ENCODE measurements around the gene PACRGL. TPM values are rescaled to one million over a fixed set of nuclear protein-coding genes. Genes with fewer than 3 reads are reported as not detected.

PACRGL gene
- total and polyA plus RNA-seq, 9 of the 15 experiments (the other 6 are each of a cell fraction or from before 2014, with no cell fraction given) = 6.6 to 55.0 (median 27.5) TPM

DNA sequence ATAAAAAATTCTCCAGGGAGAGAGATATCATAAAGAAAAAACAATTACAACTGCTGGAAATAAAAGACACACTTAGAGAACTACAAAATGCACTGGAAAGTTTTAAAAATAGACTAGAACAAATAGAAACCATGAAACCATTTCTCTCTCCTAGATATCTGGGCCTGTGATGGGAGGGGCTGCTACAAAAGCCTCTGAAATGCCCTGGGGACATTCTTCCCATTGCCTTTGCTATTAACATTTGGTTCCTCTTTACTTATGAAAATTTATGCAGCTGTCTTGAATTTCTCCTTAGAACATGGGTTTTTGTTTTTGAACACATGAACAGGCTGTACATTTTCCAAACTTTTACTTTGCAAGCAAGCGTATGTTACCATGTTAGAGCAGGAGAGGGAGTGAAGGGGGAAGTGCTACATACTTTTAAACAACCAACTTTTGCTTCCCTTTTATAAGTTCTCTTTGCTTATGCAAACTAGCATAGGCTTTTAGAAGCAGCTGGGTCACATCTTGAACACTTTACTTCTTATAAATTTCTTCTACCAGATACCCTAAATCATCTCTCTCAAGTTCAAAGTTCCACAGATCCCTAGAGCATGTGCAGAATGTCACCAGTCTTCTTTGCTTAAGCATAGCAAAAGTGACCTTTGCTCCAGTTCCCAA lies 47.9 kb upstream of the PACRGL start:
- TF ChIP-seq ZZZ3 (IDR thresholded peaks at IDR 0.05) (no peak), SMARCE1 (IDR thresholded peaks at IDR 0.05) (no peak), PCBP2 (IDR thresholded peaks at IDR 0.05; ENCODE audit: low read depth, low read length, poor library complexity, severe bottlenecking) (no peak), ARNT (IDR thresholded peaks at IDR 0.05) (no peak)
- H3K4me2 ChIP-seq (ENCODE audit: insufficient read depth, low read length) = no peak overlapping the region
- H4K20me1 ChIP-seq (replicated peaks; ENCODE audit: control insufficient read depth, insufficient read depth, low read length) = no peaks in the 10 kb centered on the region
- no peak overlapping the region for H3K4me3 ChIP-seq
- ATAC-seq = no peak
- H2AFZ ChIP-seq (ENCODE audit: low read depth, low read length) = no peak overlapping the region
- H3K27ac ChIP-seq (ENCODE audit: extremely low read depth, low read depth, low read length) = no peak overlapping the region
- POLR2A ChIA-PET = no interaction called here
- H3K9me3 ChIP-seq (replicated peaks; ENCODE audit: control insufficient read depth, insufficient read depth, low read depth, low read length) = no peaks in the 10 kb centered on the region
- FAIRE-seq = no peak
- no peaks in the 10 kb centered on the region for H3K4me1 ChIP-seq (replicated peaks in 1 of 2; ENCODE audit: control insufficient read depth in 2 of 2, insufficient read depth in 2 of 2, low read length in 2 of 2)
- WGBS (ENCODE audit: insufficient coverage, low coverage, missing lambda C conversion rate) = 0% methylated on average over 1 of the region's 1 CpG
- no peaks in the 10 kb centered on the region for H3K27me3 ChIP-seq (ENCODE audit: control insufficient read depth in 2 of 2, insufficient read depth in 2 of 2, low read length in 2 of 2)
- intact Hi-C loops (cut with micrococcal nuclease) (no loop called here), in situ Hi-C loops (cut with MboI) (loop anchor here (10.0 kb wide), 1 partner anchor 88 kb away; no protein-coding TSS in a partner anchor)
- H3K79me2 ChIP-seq (ENCODE audit: control insufficient read depth, insufficient read depth, low read length) = no peaks in the 10 kb centered on the region
- no peaks in the 10 kb centered on the region for H3K36me3 ChIP-seq (ENCODE audit: control insufficient read depth, insufficient read depth, low read length)
- H3K9me1 ChIP-seq (ENCODE audit: control insufficient read depth, insufficient read depth, low read length) = no peaks in the 10 kb centered on the region
- BruUV-seq (replicated peaks) = no TSS peak
- no peak for DNase-seq (ENCODE audit: extremely low read depth in 1 of 4, low spot score in 3 of 4)
- no peak overlapping the region for H3K9ac ChIP-seq (ENCODE audit: insufficient read depth in 1 of 2, low read depth in 2 of 2, low read length in 2 of 2)
- CTCF ChIA-PET (ENCODE audit: low intra/inter-chr PET ratio) = no interaction called here

DNA sequence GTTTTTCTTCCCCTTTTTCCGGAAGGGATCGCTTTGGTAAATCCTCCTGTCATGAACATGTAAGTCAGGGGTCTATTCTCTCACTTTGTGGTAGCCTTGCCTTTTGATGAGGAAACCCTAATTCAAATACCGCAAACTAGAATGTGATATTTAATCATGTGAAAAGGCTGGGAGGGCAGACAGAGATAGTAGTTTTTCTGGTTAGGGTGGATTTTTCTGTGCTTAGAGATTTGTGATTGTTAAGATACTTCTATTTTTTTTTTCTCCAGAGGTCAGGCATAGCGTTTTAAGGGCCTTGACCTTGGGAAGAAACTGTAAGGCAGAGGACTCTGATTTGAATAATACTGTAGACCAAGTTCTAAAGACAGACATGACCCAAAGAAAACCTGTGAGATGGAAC lies 41.8 kb upstream of the PACRGL start:
- ChIA-PET CTCF (ENCODE audit: low intra/inter-chr PET ratio) (no interaction called here), POLR2A (no interaction called here)
- no peak for DNase-seq (ENCODE audit: extremely low read depth in 1 of 4, low spot score in 3 of 4)
- Histone ChIP-seq H2AFZ (ENCODE audit: low read depth, low read length) (no peak overlapping the region), H3K9me1 (ENCODE audit: control insufficient read depth, insufficient read depth, low read length) (no peaks in the 10 kb centered on the region), H3K27ac (ENCODE audit: extremely low read depth, low read depth, low read length) (no peak overlapping the region), H3K9ac (ENCODE audit: insufficient read depth in 1 of 2, low read depth in 2 of 2, low read length in 2 of 2) (no peak overlapping the region), H4K20me1 (replicated peaks; ENCODE audit: control insufficient read depth, insufficient read depth, low read length) (no peaks in the 10 kb centered on the region), H3K4me3 (no peak overlapping the region), H3K9me3 (replicated peaks; ENCODE audit: control insufficient read depth, insufficient read depth, low read depth, low read length) (no peaks in the 10 kb centered on the region), H3K27me3 (ENCODE audit: control insufficient read depth in 2 of 2, insufficient read depth in 2 of 2, low read length in 2 of 2) (no peaks in the 10 kb centered on the region), H3K4me2 (ENCODE audit: insufficient read depth, low read length) (no peak overlapping the region), H3K79me2 (ENCODE audit: control insufficient read depth, insufficient read depth, low read length) (no peaks in the 10 kb centered on the region), H3K4me1 (replicated peaks in 1 of 2; ENCODE audit: control insufficient read depth in 2 of 2, insufficient read depth in 2 of 2, low read length in 2 of 2) (no peaks in the 10 kb centered on the region), H3K36me3 (ENCODE audit: control insufficient read depth, insufficient read depth, low read length) (no peaks in the 10 kb centered on the region)
- no TSS peak for BruUV-seq (replicated peaks)
- no peak for FAIRE-seq
- ATAC-seq = no peak
- 0% methylated on average over 4 of the region's 4 CpGs for WGBS (ENCODE audit: insufficient coverage, low coverage, missing lambda C conversion rate)
- intact Hi-C loops (cut with micrococcal nuclease) (no loop called here), in situ Hi-C loops (cut with MboI) (loop anchor here (10.0 kb wide), 1 partner anchor 94 kb away; no protein-coding TSS in a partner anchor)
- TF ChIP-seq, protein P1, sequence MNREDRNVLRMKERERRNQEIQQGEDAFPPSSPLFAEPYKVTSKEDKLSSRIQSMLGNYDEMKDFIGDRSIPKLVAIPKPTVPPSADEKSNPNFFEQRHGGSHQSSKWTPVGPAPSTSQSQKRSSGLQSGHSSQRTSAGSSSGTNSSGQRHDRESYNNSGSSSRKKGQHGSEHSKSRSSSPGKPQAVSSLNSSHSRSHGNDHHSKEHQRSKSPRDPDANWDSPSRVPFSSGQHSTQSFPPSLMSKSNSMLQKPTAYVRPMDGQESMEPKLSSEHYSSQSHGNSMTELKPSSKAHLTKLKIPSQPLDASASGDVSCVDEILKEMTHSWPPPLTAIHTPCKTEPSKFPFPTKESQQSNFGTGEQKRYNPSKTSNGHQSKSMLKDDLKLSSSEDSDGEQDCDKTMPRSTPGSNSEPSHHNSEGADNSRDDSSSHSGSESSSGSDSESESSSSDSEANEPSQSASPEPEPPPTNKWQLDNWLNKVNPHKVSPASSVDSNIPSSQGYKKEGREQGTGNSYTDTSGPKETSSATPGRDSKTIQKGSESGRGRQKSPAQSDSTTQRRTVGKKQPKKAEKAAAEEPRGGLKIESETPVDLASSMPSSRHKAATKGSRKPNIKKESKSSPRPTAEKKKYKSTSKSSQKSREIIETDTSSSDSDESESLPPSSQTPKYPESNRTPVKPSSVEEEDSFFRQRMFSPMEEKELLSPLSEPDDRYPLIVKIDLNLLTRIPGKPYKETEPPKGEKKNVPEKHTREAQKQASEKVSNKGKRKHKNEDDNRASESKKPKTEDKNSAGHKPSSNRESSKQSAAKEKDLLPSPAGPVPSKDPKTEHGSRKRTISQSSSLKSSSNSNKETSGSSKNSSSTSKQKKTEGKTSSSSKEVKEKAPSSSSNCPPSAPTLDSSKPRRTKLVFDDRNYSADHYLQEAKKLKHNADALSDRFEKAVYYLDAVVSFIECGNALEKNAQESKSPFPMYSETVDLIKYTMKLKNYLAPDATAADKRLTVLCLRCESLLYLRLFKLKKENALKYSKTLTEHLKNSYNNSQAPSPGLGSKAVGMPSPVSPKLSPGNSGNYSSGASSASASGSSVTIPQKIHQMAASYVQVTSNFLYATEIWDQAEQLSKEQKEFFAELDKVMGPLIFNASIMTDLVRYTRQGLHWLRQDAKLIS (CRISPR knock-in tag; IDR thresholded peaks at IDR 0.05) = no peak
- TF ChIP-seq ZNF224 (CRISPR knock-in tag; IDR thresholded peaks at IDR 0.05) = no peak
- TF ChIP-seq, protein P2, sequence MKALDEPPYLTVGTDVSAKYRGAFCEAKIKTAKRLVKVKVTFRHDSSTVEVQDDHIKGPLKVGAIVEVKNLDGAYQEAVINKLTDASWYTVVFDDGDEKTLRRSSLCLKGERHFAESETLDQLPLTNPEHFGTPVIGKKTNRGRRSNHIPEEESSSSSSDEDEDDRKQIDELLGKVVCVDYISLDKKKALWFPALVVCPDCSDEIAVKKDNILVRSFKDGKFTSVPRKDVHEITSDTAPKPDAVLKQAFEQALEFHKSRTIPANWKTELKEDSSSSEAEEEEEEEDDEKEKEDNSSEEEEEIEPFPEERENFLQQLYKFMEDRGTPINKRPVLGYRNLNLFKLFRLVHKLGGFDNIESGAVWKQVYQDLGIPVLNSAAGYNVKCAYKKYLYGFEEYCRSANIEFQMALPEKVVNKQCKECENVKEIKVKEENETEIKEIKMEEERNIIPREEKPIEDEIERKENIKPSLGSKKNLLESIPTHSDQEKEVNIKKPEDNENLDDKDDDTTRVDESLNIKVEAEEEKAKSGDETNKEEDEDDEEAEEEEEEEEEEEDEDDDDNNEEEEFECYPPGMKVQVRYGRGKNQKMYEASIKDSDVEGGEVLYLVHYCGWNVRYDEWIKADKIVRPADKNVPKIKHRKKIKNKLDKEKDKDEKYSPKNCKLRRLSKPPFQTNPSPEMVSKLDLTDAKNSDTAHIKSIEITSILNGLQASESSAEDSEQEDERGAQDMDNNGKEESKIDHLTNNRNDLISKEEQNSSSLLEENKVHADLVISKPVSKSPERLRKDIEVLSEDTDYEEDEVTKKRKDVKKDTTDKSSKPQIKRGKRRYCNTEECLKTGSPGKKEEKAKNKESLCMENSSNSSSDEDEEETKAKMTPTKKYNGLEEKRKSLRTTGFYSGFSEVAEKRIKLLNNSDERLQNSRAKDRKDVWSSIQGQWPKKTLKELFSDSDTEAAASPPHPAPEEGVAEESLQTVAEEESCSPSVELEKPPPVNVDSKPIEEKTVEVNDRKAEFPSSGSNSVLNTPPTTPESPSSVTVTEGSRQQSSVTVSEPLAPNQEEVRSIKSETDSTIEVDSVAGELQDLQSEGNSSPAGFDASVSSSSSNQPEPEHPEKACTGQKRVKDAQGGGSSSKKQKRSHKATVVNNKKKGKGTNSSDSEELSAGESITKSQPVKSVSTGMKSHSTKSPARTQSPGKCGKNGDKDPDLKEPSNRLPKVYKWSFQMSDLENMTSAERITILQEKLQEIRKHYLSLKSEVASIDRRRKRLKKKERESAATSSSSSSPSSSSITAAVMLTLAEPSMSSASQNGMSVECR (CRISPR knock-in tag; IDR thresholded peaks at IDR 0.05) = no peak
